ENCODE measurements around the gene SMOC2.

GRCh38 chr6:168410035-168410434 is 30.9 kb upstream of the SMOC2 start:
- no peak for TF ChIP-seq CTCF (IDR thresholded peaks at IDR 0.05)
- TF ChIP-seq POLR2A (IDR thresholded peaks at IDR 0.05) = no peak
